PC-3 (cell line): ENCODE data around the gene PROP1.
"Not testable (repeated sequence)": the region's sequence is repeated elsewhere in the genome, so short reads cannot be mapped to it uniquely, and the experiment has no call there.

Source experiments
- CTCF ChIP-seq: fragments of 300-600 bp; sonication (generic); conservative IDR thresholded peaks from 2 replicates; pipeline ENCODE4 v1.5.1; 2017; ENCODE audit warnings: antibody characterized with exemption, low read depth, mild to moderate bottlenecking, low read length
- EZH2 ChIP-seq: fragments of 300-600 bp; sonication (generic); IDR thresholded peaks from one replicate; pipeline ENCODE4 v1.6.1; 2017; ENCODE audit warnings: antibody characterized with exemption, mild to moderate bottlenecking, low read length; ENCODE audit not compliant: unreplicated experiment

GRCh38 chr5:177947912-177948311 is 48.1 kb downstream of the PROP1 start:
- TF ChIP-seq EZH2, result not testable (repeated sequence)
- TF ChIP-seq CTCF, result peak; percentile 45; the same call in 1 of the 2 replicates
